ENCODE results near the gene PLEKHD1. TPM values are rescaled to one million over a fixed set of nuclear protein-coding genes. Genes with fewer than 3 reads are reported as not detected.
A peak's percentile ranks its signal among the peaks of the same experiment; 100 is the strongest.
"Not testable (repeated sequence)": the region's sequence is repeated elsewhere in the genome, so short reads cannot be mapped to it uniquely, and the experiment has no call there.

Gene PLEKHD1
- total RNA-seq: 1.1 and 2.3 TPM in 2 replicates
- 0.38 TPM for polyA plus RNA-seq (2012)

GRCh38 chr14:69484444-69485314, at the start of gene PLEKHD1:
Gene PLEKHD1 (plus strand): TSS chr14:69484728. CDS start chr14:69484966, 238 bp downstream.
- DNase-seq (ENCODE audit: low read depth): peak; percentile 44

GRCh38 chr14:69439521-69440270, 44.8 kb upstream of the PLEKHD1 start:
- no peak for DNase-seq (ENCODE audit: low read depth)

GRCh38 chr14:69441948-69442347, 42.6 kb upstream of the PLEKHD1 start:
- DNase-seq (ENCODE audit: low read depth): peak; percentile 50

DNA sequence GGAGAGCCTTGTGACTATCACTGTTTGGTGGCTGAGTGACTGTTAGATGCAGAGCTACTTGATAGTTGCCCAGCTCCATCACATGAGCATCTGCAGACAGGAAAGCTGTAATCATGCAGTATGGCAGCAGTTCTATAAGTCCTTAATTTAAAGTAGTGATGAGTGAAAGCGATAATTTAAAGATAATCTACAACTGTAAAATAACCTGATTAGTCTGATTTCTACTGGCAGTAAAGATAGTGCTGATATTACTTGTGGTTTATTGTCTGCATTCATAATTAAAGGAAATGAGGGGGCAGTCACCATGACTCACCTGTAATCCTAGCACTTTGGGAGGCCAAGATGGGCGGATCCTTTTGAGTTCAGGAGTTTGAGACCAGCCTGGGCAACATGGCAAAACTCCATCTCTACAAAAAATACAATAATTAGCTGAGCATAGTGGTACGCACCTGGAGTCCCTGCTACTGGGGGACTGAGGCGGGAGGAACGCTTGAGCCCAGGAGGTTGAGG, 41.2 kb upstream of the PLEKHD1 start:
- DNase-seq (ENCODE audit: low read depth): no peak

DNA sequence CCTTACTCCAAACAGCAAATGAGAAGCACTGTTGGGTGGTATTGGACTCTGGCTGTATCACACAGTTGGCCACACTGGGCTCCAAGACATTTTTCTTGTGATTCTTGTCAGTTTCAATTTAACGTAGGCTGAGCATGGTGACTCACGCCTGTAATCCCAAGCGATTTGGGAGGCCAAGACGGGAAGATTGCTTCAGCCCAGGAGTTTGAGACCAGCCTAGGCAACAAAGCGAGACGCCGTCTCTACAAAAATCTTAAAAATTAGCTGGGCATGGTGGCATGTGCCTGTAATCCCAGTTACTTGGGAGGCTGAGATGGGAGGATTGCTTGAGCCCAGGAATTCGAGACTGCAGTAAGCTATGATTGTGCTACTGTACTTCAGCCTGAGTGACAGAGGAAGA, 35.3 kb upstream of the PLEKHD1 start:
- DNase-seq (ENCODE audit: low read depth): no peak

GRCh38 chr14:69451941-69452340, 32.6 kb upstream of the PLEKHD1 start:
- no peak for DNase-seq (ENCODE audit: low read depth)

GRCh38 chr14:69458350-69458749, 26.2 kb upstream of the PLEKHD1 start:
- DNase-seq (ENCODE audit: low read depth): no peak

GRCh38 chr14:69459122-69459521, 25.4 kb upstream of the PLEKHD1 start:
- no peak for DNase-seq (ENCODE audit: low read depth)

DNA sequence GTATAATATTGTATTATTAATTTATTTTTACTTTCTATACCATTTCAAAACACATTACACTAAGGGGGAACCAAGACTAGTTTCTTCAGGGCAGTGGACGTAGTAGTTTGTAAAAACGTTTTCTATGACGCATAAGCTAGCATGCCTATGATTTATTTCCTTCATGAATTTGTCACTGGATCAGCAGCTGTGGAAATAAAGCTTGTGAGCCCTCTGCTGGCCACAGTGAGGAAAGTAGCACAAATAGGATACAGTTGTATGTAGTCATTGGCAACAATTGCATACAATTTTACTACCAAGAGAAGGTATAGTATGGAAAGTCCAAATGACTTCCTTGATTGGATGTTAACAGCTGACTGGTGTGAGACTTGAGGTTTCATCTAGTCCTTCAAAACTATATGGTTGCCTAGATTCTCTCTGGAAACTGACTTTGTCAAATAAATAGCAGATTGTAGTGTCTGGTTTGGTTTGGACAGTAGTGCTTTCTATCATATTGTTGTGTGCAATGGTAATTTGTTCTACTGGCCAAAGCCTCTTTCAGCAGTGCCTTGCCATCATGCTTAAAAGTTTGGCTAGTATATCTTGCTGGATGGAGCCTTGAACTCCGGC, 24.3 kb upstream of the PLEKHD1 start:
- DNase-seq (ENCODE audit: low read depth): peak; percentile 87

DNA sequence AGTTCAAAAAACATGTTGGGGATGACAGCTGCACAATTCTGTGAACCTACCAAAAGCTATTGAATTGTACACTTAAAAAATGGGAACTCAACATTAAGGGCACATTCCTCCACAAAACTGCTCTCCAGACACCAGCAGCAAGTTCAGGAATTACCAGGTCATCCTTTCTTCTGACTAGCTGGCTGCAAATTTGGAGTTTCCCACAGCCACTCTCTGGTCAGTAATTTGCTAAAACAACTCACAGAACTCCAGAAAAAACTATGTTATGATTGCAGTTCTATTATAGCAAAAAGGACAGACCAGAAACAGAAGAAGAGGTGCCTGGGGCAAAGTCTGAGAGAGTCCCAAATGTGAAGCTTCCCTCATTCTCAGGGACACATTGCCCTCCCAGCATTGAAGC, 20.1 kb upstream of the PLEKHD1 start:
- DNase-seq (ENCODE audit: low read depth): no peak

DNA sequence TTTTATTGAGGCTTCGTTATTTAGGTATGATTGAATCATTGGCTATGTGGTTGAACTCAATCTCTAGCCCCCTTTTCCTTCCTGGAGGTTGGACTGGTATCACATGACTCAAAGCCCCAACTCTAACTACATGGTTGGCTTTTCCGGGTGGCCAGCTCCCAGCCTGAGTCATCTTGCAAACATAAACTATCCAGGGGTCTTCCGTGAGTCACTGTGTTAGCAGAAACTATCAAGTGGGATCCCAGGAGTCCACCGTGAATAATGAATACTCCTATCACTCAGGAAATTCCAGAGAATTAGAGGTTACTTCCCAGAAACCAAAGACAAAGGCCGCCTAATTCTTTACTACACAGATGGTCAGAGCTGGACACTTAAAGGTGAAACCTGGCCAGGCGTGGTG, 19.7 kb upstream of the PLEKHD1 start:
- DNase-seq (ENCODE audit: low read depth): no peak

DNA sequence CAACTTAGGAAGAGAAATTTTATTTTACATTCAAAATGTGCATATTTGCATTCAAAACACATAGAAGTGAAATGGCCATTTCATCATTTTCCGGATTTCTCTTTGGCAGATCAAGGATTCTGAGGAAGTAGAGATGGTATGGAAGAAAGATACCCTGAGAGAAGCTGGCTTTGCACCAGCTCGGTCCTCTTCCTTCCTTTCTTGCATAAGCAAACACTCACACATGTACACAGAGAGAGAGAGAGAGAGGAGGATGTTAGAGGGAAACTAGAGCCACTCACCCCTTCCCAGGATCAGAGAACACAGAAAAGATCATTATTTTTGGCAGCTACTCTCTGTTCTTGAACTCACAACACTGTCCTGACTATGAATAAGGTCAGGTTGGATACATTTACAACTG, 15.6 kb upstream of the PLEKHD1 start:
- no peak for DNase-seq (ENCODE audit: low read depth)

DNA sequence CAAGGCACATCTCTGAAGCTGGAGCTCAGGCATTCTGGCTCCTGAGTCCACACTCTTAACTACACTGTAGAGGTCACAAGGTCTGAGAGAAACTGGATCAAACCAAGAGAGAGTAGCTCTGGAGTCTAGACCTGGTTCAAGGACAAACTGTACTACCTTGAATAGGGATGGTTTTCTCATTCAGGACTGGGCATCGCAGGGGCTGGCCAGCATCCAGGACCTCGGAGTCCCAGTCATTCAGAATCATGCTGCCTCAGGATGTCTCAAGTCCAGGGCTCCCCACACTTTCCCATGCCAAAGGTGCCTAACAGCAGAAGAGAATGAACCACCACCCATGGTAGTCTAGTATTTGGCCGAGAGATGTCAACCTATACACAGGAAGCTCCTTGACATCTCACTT, 13.1 kb upstream of the PLEKHD1 start:
- DNase-seq (ENCODE audit: low read depth): no peak

GRCh38 chr14:69471916-69472315, 12.6 kb upstream of the PLEKHD1 start:
- DNase-seq (ENCODE audit: low read depth): no peak

DNA sequence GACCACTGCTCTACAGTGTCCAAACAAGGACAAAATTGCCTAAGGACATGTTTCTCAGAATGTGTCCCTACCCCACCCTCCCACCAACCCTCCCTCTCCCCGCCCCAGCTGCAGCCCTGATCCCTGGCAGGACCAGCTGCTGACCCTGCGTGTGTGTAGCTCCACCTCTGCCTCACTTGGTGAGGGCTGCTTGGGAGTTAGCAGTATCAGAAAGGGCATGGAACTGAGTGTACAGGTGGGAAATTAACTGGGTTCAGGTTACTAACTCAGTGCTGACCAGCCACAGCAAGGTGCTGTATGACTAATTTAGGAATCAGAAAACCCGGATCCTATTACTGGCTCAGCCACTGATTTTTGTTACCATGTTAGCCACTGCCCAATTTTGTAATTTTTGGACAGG, 11.3 kb upstream of the PLEKHD1 start:
- DNase-seq (ENCODE audit: low read depth): no peak

- DNase-seq (ENCODE audit: low read depth): no peak
These were observed 10.6 kb upstream of the PLEKHD1 start for GRCh38 chr14:69473946-69474345.

DNA sequence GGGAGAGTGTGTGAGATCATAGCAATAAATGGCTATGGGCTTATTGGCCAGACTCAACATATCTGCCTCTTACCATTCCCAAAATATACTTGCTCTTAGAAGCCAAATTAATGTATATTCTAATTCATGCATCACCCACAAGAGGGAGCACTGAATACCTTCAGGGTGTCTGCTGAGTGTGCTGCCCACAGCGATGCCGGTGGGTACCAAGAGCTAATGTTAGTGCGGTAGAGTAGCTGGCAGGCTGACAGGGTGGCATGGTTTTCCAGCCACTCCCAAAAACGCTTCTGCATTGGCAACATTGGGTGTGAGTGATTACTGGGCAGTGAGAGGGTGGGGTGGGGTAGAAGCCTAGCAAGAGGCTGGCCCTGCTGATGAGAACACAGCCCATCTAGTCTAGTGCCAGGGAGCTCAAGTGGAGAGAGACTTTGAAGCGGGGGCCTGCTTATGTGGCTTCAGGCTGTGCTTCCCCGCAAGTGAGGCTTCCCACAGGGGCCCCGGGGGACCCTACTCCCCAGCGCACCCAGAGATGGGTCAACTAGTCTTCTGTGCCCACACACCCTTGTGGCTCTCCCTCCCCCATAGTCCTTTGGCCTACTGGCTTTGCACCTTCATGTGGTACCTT, 9.2 kb upstream of the PLEKHD1 start:
- DNase-seq (ENCODE audit: low read depth): peak; percentile 70

GRCh38 chr14:69476824-69477450, 7.6 kb upstream of the PLEKHD1 start:
- not testable (repeated sequence) for DNase-seq (ENCODE audit: low read depth)

DNA sequence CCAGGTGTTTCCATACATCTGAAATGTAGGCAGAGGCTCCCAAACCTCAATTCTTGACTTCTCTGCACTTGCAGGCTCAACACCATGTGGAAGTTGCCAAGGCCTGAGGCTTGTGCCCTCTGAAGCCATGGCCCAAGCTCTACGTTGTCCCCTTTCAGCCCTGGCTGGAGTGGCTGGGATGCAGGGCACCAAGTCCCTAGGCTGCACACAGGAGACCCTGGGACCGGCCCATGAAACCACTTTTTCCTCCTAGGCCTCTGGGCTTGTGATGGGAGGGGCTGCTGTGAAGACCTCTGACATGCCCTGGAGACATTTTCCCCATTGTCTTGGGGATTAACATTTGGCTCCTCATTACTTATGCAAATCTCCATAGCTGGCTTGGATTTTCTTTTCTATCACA, 6.5 kb upstream of the PLEKHD1 start:
- DNase-seq (ENCODE audit: low read depth): not testable (repeated sequence)

DNA sequence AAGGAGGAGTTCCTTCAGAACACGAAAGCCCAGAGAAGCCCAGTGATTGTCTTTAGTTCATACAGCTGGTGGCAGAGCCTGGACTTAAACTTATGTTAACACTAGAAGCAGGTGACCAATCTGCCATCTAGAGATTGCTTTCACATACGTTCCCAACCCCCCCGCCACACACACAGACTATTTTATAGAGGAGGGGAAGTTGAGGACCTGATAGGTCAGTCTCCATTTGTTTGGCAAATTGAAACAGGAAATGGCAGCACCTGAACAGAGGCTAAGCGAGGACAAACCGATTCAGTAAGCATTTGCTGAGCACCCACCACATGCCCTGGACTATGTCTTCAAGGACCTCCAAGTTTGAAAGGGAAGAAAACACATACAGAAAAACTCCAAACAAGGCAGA, 4.8 kb upstream of the PLEKHD1 start:
- no peak for DNase-seq (ENCODE audit: low read depth)

DNA sequence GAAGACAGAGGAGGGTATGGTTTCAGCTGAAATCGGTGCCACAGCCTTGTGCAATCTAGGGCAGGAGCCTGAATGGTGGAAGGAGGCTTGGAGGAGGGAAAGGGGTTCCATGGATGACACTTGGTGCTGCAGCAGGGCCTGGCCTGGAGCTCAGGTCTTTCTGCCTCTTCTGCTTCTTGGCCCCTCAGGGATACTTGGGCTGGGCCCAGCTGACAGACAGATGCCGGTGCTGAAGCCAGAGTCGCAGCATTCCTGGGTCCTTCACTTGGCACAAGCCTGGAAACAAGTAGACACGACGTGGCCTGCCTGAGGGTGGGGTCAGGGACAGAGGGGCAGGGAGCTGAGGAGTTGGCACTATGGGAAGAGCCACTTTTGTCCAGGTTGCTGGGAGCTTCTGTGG, 4.4 kb upstream of the PLEKHD1 start:
- no peak for DNase-seq (ENCODE audit: low read depth)

Measured in myocyte (in vitro differentiated cells).